B cell (primary cell): Measurements from ENCODE around the gene NEK6.

Experiments
- CTCF ChIP-seq: fragments of 200-600 bp; IDR thresholded peaks from one replicate; pipeline ENCODE4 v1.8.0; 2022; ENCODE audit warnings: antibody characterized with exemption, mild to moderate bottlenecking
- EZH2 ChIP-seq: IDR thresholded peaks from 2 replicates; pipeline ENCODE4 v1.6.1; 2012; ENCODE audit warnings: borderline replicate concordance, low read depth, mild to moderate bottlenecking, moderate library complexity, low read length; ENCODE audit not compliant: insufficient read depth, poor library complexity, severe bottlenecking

GRCh38 chr9:124259158-124259808 is 1.5 kb downstream of the NEK6 start:
- TF ChIP-seq CTCF: no peak
- no peak for TF ChIP-seq EZH2
